Measurements from ENCODE around the gene WFDC10B.
"Not testable (repeated sequence)": the region's sequence is repeated elsewhere in the genome, so short reads cannot be mapped to it uniquely, and the experiment has no call there.

Gene WFDC10B

GRCh38 chr20:45647441-45648050 lies 57.3 kb downstream of the WFDC10B start:
- no peak for DNase-seq (ENCODE audit: low read depth in 2 of 2)

- no peak for DNase-seq (ENCODE audit: low read depth in 2 of 2)
Measured at GRCh38 chr20:45646875-45647274, 57.9 kb downstream of the WFDC10B start.

GRCh38 chr20:45645869-45646268 lies 59.0 kb downstream of the WFDC10B start:
- DNase-seq (ENCODE audit: low read depth in 2 of 2), result not testable (repeated sequence)

GRCh38 chr20:45641076-45641475 lies 63.7 kb downstream of the WFDC10B start:
- not testable (repeated sequence) for DNase-seq (ENCODE audit: low read depth in 2 of 2)

- DNase-seq (ENCODE audit: low read depth in 2 of 2), result no peak
Measured at GRCh38 chr20:45639687-45640086, 65.1 kb downstream of the WFDC10B start.

- DNase-seq (ENCODE audit: low read depth in 2 of 2), result no peak
Measured at GRCh38 chr20:45636513-45636912, 68.3 kb downstream of the WFDC10B start.

All from stimulated activated CD8-positive, alpha-beta memory T cell treated with anti-CD3 and anti-CD28 coated beads, Interleukin-15, amount 100 ng/mL, for 48 hours (primary cell).